Neural cell (in vitro differentiated cells): Measurements from ENCODE around the gene ZNF662. TPM values are rescaled to one million over a fixed set of nuclear protein-coding genes. Genes with fewer than 3 reads are reported as not detected.

Experiments used
- H2AFZ ChIP-seq: fragments of 200-600, 300-800 bp; sonication (generic), shearing (Covaris generic); 2 replicates; pipeline ENCODE4 v1.6.0; 2014; ENCODE audit warnings: low read depth, mild to moderate bottlenecking, antibody characterized with exemption, low read length, moderate library complexity
- H3F3A ChIP-seq: fragments of 200-600 bp; shearing (Covaris generic); 2 replicates; pipeline ENCODE4 v1.6.1; 2016; ENCODE audit warnings: mild to moderate bottlenecking, moderate library complexity, mixed read lengths, antibody characterized with exemption, low read length; ENCODE audit not compliant: insufficient read depth, poor library complexity, severe bottlenecking
- H3K27ac ChIP-seq: fragments of 200-600, 300-800 bp; sonication (generic), shearing (Covaris generic); 2 replicates; pipeline ENCODE4 v1.5.1; 2014; ENCODE audit warnings: mild to moderate bottlenecking, low read length, moderate library complexity
- H3K27me3 ChIP-seq: fragments of 300-800, 200-600 bp; sonication (generic), shearing (Covaris generic); 2 replicates; pipeline ENCODE4 v1.6.0; 2014; ENCODE audit warnings: mild to moderate bottlenecking, low read depth, low read length, moderate library complexity; ENCODE audit not compliant: insufficient read depth
- H3K36me3 ChIP-seq: fragments of 300-800, 200-600 bp; sonication (generic), shearing (Covaris generic); 2 replicates; pipeline ENCODE4 v1.5.1; 2014; ENCODE audit warnings: mild to moderate bottlenecking, antibody characterized with exemption, low read length, moderate library complexity; ENCODE audit not compliant: insufficient read depth
- H3K4me2 ChIP-seq: fragments of 300-800, 200-600 bp; sonication (generic), shearing (Covaris generic); 2 replicates; pipeline ENCODE4 v1.6.0; 2014; ENCODE audit warnings: mild to moderate bottlenecking, low read length
- H3K4me3 ChIP-seq: fragments of 300-800, 200-600 bp; sonication (generic), shearing (Covaris generic); 2 replicates; pipeline ENCODE4 v1.5.1; 2014; ENCODE audit warnings: mild to moderate bottlenecking, low read length, moderate library complexity
- H3K79me2 ChIP-seq: fragments of 200-600 bp; shearing (Covaris generic); replicated peaks from 2 replicates; pipeline ENCODE4 v1.6.0; 2014; ENCODE audit warnings: mild to moderate bottlenecking, low read length, moderate library complexity; ENCODE audit not compliant: insufficient read depth
- H3K9ac ChIP-seq: fragments of 300-800, 200-600 bp; sonication (generic), shearing (Covaris generic); 2 replicates; pipeline ENCODE4 v1.6.1; 2016; ENCODE audit warnings: mild to moderate bottlenecking, low read length, mixed read lengths
- H3K9me2 ChIP-seq: fragments of 200-600 bp; shearing (Covaris generic); 2 replicates; pipeline ENCODE4 v1.6.1; 2016; ENCODE audit warnings: mild to moderate bottlenecking, low read length, mixed read lengths; ENCODE audit not compliant: insufficient read depth
- H3K9me3 ChIP-seq: fragments of 200-600, 300-800 bp; sonication (generic), shearing (Covaris generic); 2 replicates; pipeline ENCODE4 v1.6.1; 2016; ENCODE audit warnings: mild to moderate bottlenecking, mixed run types, low read length, moderate library complexity, mixed read lengths
- H4K20me1 ChIP-seq: fragments of 200-600 bp; shearing (Covaris generic); 2 replicates; pipeline ENCODE4 v1.6.1; 2016; ENCODE audit warnings: mild to moderate bottlenecking, mixed run types; ENCODE audit not compliant: insufficient read depth
- EP300 ChIP-seq: fragments of 450-650 bp; conservative IDR thresholded peaks from 2 replicates; pipeline ENCODE4 v1.6.1; 2014; ENCODE audit warnings: antibody characterized with exemption, mild to moderate bottlenecking, moderate library complexity; ENCODE audit not compliant: poor library complexity, severe bottlenecking
- EZH2 ChIP-seq: fragments of 200-600, 300-800 bp; shearing (Covaris generic), sonication (generic); IDR thresholded peaks from 2 replicates; pipeline ENCODE4 v1.6.1; 2014; ENCODE audit warnings: antibody characterized with exemption, low read length, borderline replicate concordance, mild to moderate bottlenecking; ENCODE audit not compliant: insufficient read depth, poor library complexity, severe bottlenecking
- MXI1 ChIP-seq: fragments of 450-650 bp; conservative IDR thresholded peaks from 2 replicates; pipeline ENCODE4 v1.6.1; 2014; ENCODE audit warnings: antibody characterized with exemption, mild to moderate bottlenecking; ENCODE audit not compliant: poor library complexity, severe bottlenecking
- POLR2AphosphoS5 ChIP-seq: IDR thresholded peaks from 2 replicates; pipeline ENCODE4 v1.6.1; 2012
- RAD21 ChIP-seq: fragments of 450-650 bp; conservative IDR thresholded peaks from 2 replicates; pipeline ENCODE4 v1.6.1; 2014; ENCODE audit warnings: antibody characterized with exemption, mild to moderate bottlenecking, moderate library complexity
- SMC3 ChIP-seq: fragments of 450-650 bp; conservative IDR thresholded peaks from 2 replicates; pipeline ENCODE4 v1.6.1; 2014; ENCODE audit warnings: antibody characterized with exemption, mild to moderate bottlenecking, moderate library complexity; ENCODE audit not compliant: poor library complexity
- TAF1 ChIP-seq: IDR thresholded peaks from 2 replicates; pipeline ENCODE4 v1.6.1; 2012; ENCODE audit warnings: low read depth
- polyA plus RNA-seq: library from polyadenylated mRNA; depleted of rRNA; stranded (reverse); fragments of >200 nt; gene quantifications from 2 replicates; pipeline ENCODE4 v1.2.3, GENCODE V29; 2014
- TF ChIP-seq, protein P1 (sequence below): fragments of 450-650 bp; IDR thresholded peaks from 2 replicates; pipeline ENCODE4 v1.5.1; 2014; ENCODE audit warnings: antibody characterized with exemption, mild to moderate bottlenecking, moderate library complexity; ENCODE audit not compliant: poor library complexity, severe bottlenecking
- TF ChIP-seq, protein P2 (sequence below): IDR thresholded peaks from 2 replicates; pipeline ENCODE4 v1.6.1; 2012; ENCODE audit warnings: borderline replicate concordance

The ZNF662 gene
- polyA plus RNA-seq, 1 donor from 2014 or later = not detected

DNA sequence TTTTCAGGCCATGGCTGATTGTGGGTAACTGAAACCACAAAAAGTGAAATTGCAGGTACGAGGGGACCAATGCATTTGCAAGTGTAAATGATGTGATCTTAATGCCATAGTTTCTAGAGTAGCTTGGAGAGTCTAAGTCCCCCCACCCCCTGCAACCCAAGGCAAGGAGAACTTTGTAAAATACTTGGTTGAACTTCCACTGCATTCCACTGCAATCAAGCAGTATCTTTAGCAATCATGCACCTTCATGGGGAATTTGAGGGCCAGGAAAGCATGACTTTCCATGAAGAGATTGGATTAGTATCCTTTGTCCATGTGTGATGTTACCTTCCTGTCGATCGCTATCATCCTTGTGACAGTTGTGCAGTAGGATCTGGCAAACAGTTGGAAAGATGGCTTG lies 18.9 kb upstream of the ZNF662 start:
- H3K79me2 ChIP-seq = no peaks in the 10 kb centered on the region
- no peaks in the 10 kb centered on the region for H3K9me2 ChIP-seq
- no peak overlapping the region for H3K9ac ChIP-seq
- TF ChIP-seq POLR2AphosphoS5 = no peak
- TF ChIP-seq MXI1 = no peak
- no peak for TF ChIP-seq EP300
- TF ChIP-seq, protein P1, sequence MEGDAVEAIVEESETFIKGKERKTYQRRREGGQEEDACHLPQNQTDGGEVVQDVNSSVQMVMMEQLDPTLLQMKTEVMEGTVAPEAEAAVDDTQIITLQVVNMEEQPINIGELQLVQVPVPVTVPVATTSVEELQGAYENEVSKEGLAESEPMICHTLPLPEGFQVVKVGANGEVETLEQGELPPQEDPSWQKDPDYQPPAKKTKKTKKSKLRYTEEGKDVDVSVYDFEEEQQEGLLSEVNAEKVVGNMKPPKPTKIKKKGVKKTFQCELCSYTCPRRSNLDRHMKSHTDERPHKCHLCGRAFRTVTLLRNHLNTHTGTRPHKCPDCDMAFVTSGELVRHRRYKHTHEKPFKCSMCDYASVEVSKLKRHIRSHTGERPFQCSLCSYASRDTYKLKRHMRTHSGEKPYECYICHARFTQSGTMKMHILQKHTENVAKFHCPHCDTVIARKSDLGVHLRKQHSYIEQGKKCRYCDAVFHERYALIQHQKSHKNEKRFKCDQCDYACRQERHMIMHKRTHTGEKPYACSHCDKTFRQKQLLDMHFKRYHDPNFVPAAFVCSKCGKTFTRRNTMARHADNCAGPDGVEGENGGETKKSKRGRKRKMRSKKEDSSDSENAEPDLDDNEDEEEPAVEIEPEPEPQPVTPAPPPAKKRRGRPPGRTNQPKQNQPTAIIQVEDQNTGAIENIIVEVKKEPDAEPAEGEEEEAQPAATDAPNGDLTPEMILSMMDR = no peak
- TF ChIP-seq TAF1 = no peak
- no peak for TF ChIP-seq SMC3
- no peak for TF ChIP-seq RAD21
- TF ChIP-seq, protein P2, sequence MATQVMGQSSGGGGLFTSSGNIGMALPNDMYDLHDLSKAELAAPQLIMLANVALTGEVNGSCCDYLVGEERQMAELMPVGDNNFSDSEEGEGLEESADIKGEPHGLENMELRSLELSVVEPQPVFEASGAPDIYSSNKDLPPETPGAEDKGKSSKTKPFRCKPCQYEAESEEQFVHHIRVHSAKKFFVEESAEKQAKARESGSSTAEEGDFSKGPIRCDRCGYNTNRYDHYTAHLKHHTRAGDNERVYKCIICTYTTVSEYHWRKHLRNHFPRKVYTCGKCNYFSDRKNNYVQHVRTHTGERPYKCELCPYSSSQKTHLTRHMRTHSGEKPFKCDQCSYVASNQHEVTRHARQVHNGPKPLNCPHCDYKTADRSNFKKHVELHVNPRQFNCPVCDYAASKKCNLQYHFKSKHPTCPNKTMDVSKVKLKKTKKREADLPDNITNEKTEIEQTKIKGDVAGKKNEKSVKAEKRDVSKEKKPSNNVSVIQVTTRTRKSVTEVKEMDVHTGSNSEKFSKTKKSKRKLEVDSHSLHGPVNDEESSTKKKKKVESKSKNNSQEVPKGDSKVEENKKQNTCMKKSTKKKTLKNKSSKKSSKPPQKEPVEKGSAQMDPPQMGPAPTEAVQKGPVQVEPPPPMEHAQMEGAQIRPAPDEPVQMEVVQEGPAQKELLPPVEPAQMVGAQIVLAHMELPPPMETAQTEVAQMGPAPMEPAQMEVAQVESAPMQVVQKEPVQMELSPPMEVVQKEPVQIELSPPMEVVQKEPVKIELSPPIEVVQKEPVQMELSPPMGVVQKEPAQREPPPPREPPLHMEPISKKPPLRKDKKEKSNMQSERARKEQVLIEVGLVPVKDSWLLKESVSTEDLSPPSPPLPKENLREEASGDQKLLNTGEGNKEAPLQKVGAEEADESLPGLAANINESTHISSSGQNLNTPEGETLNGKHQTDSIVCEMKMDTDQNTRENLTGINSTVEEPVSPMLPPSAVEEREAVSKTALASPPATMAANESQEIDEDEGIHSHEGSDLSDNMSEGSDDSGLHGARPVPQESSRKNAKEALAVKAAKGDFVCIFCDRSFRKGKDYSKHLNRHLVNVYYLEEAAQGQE = no peak
- TF ChIP-seq EZH2 = no peak
- no peaks in the 10 kb centered on the region for H3K27me3 ChIP-seq
- no peak overlapping the region for H3K4me3 ChIP-seq
- no peak overlapping the region for H3K27ac ChIP-seq
- no peak overlapping the region for H3K4me2 ChIP-seq
- H2AFZ ChIP-seq = no peak overlapping the region
- H3K9me3 ChIP-seq = no peaks in the 10 kb centered on the region
- no peaks in the 10 kb centered on the region for H3F3A ChIP-seq
- no peaks in the 10 kb centered on the region for H4K20me1 ChIP-seq
- H3K36me3 ChIP-seq = no peaks in the 10 kb centered on the region

DNA sequence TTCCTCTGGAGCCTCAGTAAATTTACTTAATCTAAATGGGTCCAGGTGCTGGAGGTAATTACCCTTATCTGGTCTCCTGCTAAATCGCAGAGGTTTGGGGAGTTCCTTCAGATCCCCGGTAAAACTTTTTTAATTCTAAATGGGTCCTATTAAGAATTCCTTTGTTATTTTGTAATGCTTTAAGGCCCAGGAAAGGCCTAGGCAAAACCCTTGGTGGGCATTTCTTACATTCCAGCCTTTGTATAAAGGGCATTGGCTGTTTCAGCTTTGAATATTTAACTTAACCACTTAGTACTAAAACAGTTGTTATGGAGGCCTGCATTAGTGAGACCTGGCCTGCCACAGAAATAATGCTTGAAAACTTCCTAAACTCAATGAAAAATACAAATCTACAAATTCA lies 14.9 kb upstream of the ZNF662 start:
- Histone ChIP-seq H3K9ac (no peak overlapping the region), H3F3A (no peaks in the 10 kb centered on the region), H3K36me3 (no peaks in the 10 kb centered on the region), H3K4me3 (no peak overlapping the region), H2AFZ (no peak overlapping the region), H4K20me1 (no peaks in the 10 kb centered on the region), H3K79me2 (no peaks in the 10 kb centered on the region), H3K9me2 (no peaks in the 10 kb centered on the region), H3K9me3 (no peaks in the 10 kb centered on the region), H3K4me2 (no peak overlapping the region), H3K27ac (no peak overlapping the region), H3K27me3 (no peaks in the 10 kb centered on the region)
- TF ChIP-seq POLR2AphosphoS5 = no peak
- TF ChIP-seq TAF1 = no peak
- no peak for TF ChIP-seq EZH2
- TF ChIP-seq RAD21 = no peak
- no peak for TF ChIP-seq EP300
- TF ChIP-seq, protein P2 = no peak
- no peak for TF ChIP-seq MXI1
- TF ChIP-seq SMC3 = no peak
- TF ChIP-seq, protein P1 = no peak
